K562 (cell line): ENCODE data around the gene GUCY2D. TPM values are rescaled to one million over a fixed set of nuclear protein-coding genes. Genes with fewer than 3 reads are reported as not detected.

Experiments used
- ARID2 ChIP-seq: fragments of 450-650 bp; IDR thresholded peaks from 2 replicates; pipeline ENCODE4 v1.6.1; 2017; ENCODE audit warnings: antibody characterized with exemption, mild to moderate bottlenecking
- DACH1 ChIP-seq: fragments of 450-650 bp; IDR thresholded peaks from 2 replicates; pipeline ENCODE4 v1.6.1; 2018; ENCODE audit not compliant: partially characterized antibody
- FOXA3 ChIP-seq, 2 experiments: fragments of 450-650 bp in 1 of 2; sonication (generic) in 1 of 2; formaldehyde crosslinking; IDR thresholded peaks in 1 of 2; conservative IDR thresholded peaks in 1 of 2; 2 replicates each; pipeline versions ENCODE4 v1.4.0 to v1.8.0; 2020 to 2022; ENCODE audit warnings: mild to moderate bottlenecking in 2 of 2, missing genetic modification reagents in 1 of 2
- MAZ ChIP-seq, 2 experiments: fragments of 450-650 bp in 1 of 2; sonication (generic) in 1 of 2; formaldehyde crosslinking; IDR thresholded peaks in 1 of 2; conservative IDR thresholded peaks in 1 of 2; 2 replicates each; pipeline versions ENCODE4 v1.4.0 to v1.5.0; 2020; ENCODE audit warnings: mild to moderate bottlenecking in 1 of 2, missing genetic modification reagents in 1 of 2
- MYC ChIP-seq, 2 experiments: fragments of 250-450 bp in 1 of 2; sonication (Bioruptor Pico) in 1 of 2; IDR thresholded peaks; 2 replicates each; pipeline versions ENCODE4 v1.5.1 to v1.6.1; 2012 to 2021; ENCODE audit warnings: low read depth in 2 of 2, borderline replicate concordance in 1 of 2, improper control_type of control experiment in 1 of 2, low read length in 1 of 2, mild to moderate bottlenecking in 1 of 2, moderate library complexity in 1 of 2
- RAD21 ChIP-seq, 2 experiments: fragments of 250-450 bp in 1 of 2; fragments of 450-650 bp in 1 of 2; sonication (Bioruptor Pico) in 1 of 2; formaldehyde crosslinking in 1 of 2; IDR thresholded peaks in 1 of 2; conservative IDR thresholded peaks in 1 of 2; 2 replicates each; pipeline versions ENCODE4 v1.4.0 to v1.8.0; 2020 to 2022; ENCODE audit warnings: mild to moderate bottlenecking in 2 of 2, moderate library complexity in 1 of 2
- SMC3 ChIP-seq: conservative IDR thresholded peaks from 2 replicates; pipeline ENCODE4 v1.6.1; 2011; ENCODE audit warnings: low read depth, low read length, improper control_type of control experiment; ENCODE audit not compliant: insufficient read depth
- SP1 ChIP-seq: sonication (generic); formaldehyde crosslinking; IDR thresholded peaks from 2 replicates; pipeline ENCODE4 v1.8.1; 2022; ENCODE audit warnings: mild to moderate bottlenecking, missing genetic modification reagents
- SRSF7 ChIP-seq: fragments of 200-400 bp; formaldehyde crosslinking; optimal IDR thresholded peaks from 2 replicates; pipeline ENCODE3; 2017; ENCODE audit warnings: mild to moderate bottlenecking, low read depth, low read length
- STAG1 ChIP-seq: sonication (generic); formaldehyde crosslinking; IDR thresholded peaks from 2 replicates; pipeline ENCODE4 v1.5.0; 2020; ENCODE audit warnings: missing genetic modification reagents, borderline replicate concordance
- ZNF232 ChIP-seq: sonication (generic); formaldehyde crosslinking; IDR thresholded peaks from 2 replicates; pipeline ENCODE4 v1.8.0; 2022; ENCODE audit warnings: mild to moderate bottlenecking, missing genetic modification reagents
- ZNF282 ChIP-seq: sonication (generic); formaldehyde crosslinking; IDR thresholded peaks from 2 replicates; pipeline ENCODE4 v1.8.1; 2023; ENCODE audit warnings: missing genetic modification reagents
- ZNF717 ChIP-seq: fragments of 250-450 bp; sonication (Bioruptor Pico); IDR thresholded peaks from 2 replicates; pipeline ENCODE4 v1.5.0; 2021
- ZNF764 ChIP-seq: fragments of 250-450 bp; sonication (Bioruptor Pico); IDR thresholded peaks from 2 replicates; pipeline ENCODE4 v1.4.0; 2020; ENCODE audit warnings: low read depth, mild to moderate bottlenecking, moderate library complexity
- polyA plus RNA-seq, 8 experiments: library from polyadenylated mRNA; depleted of rRNA in 4 of 8; stranded (reverse) in 5 of 8; unstranded in 3 of 8; fragments of >200 nt; fragmentation: Nextera tagmentation in 2 of 8; fragmentation: Illumina TruSeq in 1 of 8; extraction: Ambion mirVana in 2 of 8; extraction: Trizol in 1 of 8; gene quantifications; 2 replicates each; pipeline versions ENCODE4 v1.2.1 to v1.2.3, GENCODE V29; 2011 to 2014; ENCODE audit warnings: inconsistent platforms in 1 of 8, missing spikeins in 1 of 8
- total RNA-seq, 7 experiments: library from RNA; depleted of rRNA in 6 of 7; stranded (reverse); fragments of >200 nt in 6 of 7; fragmentation: Illumina TruSeq in 2 of 7; extraction: Trizol in 2 of 7; gene quantifications; 2 replicates each; pipeline versions ENCODE4 v1.2.1 to v1.2.3, GENCODE V29; 2011 to 2021; ENCODE audit warnings: low replicate concordance in 1 of 7
- TF ChIP-seq, protein P1 (sequence below): sonication (generic); formaldehyde crosslinking; IDR thresholded peaks from 2 replicates; pipeline ENCODE4 v1.9.0; 2022; ENCODE audit warnings: mild to moderate bottlenecking, missing genetic modification reagents
- TF ChIP-seq, protein P2 (sequence below): fragments of 450-650 bp; IDR thresholded peaks from 2 replicates; pipeline ENCODE4 v1.6.1; 2014; ENCODE audit warnings: low read depth, mild to moderate bottlenecking, moderate library complexity, borderline replicate concordance
- TF ChIP-seq, protein P3 (sequence below): fragments of 250-450 bp; sonication (Bioruptor Pico); IDR thresholded peaks from 2 replicates; pipeline ENCODE4 v1.8.0; 2022; ENCODE audit warnings: moderate library complexity, mild to moderate bottlenecking, inconsistent platforms
- TF ChIP-seq, protein P4 (sequence below): sonication (generic); formaldehyde crosslinking; IDR thresholded peaks from 2 replicates; pipeline ENCODE4 v1.8.1; 2023; ENCODE audit warnings: mild to moderate bottlenecking, missing genetic modification reagents

The GUCY2D gene
- total and polyA plus RNA-seq, 9 of the 15 experiments (the other 6 are each of a cell fraction or from before 2014, with no cell fraction given), result 0.05 TPM; not detected in 8

DNA sequence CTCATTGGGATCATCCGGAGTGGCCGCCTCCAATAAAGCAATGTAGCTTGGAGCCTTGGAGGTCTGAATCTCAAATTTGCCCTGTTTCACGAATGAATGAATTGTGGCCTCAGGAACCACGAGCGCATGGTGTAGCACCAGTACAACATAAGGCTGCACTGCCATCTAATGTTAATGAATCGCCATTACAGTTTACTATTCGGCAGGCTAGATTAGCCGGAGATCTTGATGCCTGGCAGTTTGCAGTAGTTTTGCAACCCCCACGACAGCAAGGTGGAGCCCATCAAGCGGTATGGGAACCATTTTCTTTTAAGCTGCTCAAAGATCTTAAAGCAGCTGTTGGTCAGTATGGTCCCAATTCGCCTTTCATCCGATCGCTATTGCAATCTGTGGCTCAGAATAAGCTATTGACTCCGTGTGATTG, 55.3 kb downstream of the GUCY2D start (continued):
- TF ChIP-seq FOXA3 (CRISPR knock-in tag; conservative IDR thresholded peaks at IDR 0.05 in 1 of 2, IDR thresholded peaks at IDR 0.05 in 1 of 2) (no peak), ZNF232 (no peak), STAG1 (peak; percentile 70; the same call in 1 of the 2 replicates), ARID2 (0 out of 2 replicates have a peak, but pooled peaks have one; percentile 32), SMC3 (peak; percentile 64), MYC (IDR thresholded peaks at IDR 0.05; ENCODE audit: low read depth, low read length) (peak; percentile 82; the same call in 1 of the 2 replicates), MYC (CRISPR knock-in tag; IDR thresholded peaks at IDR 0.05; ENCODE audit: borderline replicate concordance, low read depth) (no peak), RAD21 (CRISPR knock-in tag; conservative IDR thresholded peaks at IDR 0.05 in 1 of 2, IDR thresholded peaks at IDR 0.05 in 1 of 2) (peak; percentile 72 to 82), ZNF764 (no peak), ZNF282 (CRISPR knock-in tag) (no peak), MAZ (CRISPR knock-in tag; conservative IDR thresholded peaks at IDR 0.05 in 1 of 2, IDR thresholded peaks at IDR 0.05 in 1 of 2) (0 out of 4 replicates have a peak, but pooled peaks of 1 of the 2 experiments have one; percentile 13), SRSF7 (no peak), ZNF717 (CRISPR knock-in tag) (no peak), SP1 (CRISPR knock-in tag) (no peak), DACH1 (peak; percentile 89)
- TF ChIP-seq, protein P1, sequence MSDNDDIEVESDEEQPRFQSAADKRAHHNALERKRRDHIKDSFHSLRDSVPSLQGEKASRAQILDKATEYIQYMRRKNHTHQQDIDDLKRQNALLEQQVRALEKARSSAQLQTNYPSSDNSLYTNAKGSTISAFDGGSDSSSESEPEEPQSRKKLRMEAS, result peak; percentile 43; the same call in 1 of the 2 replicates
- TF ChIP-seq, protein P2, sequence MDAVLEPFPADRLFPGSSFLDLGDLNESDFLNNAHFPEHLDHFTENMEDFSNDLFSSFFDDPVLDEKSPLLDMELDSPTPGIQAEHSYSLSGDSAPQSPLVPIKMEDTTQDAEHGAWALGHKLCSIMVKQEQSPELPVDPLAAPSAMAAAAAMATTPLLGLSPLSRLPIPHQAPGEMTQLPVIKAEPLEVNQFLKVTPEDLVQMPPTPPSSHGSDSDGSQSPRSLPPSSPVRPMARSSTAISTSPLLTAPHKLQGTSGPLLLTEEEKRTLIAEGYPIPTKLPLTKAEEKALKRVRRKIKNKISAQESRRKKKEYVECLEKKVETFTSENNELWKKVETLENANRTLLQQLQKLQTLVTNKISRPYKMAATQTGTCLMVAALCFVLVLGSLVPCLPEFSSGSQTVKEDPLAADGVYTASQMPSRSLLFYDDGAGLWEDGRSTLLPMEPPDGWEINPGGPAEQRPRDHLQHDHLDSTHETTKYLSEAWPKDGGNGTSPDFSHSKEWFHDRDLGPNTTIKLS, result no peak; the same call in 1 of the 2 replicates
- TF ChIP-seq, protein P3, sequence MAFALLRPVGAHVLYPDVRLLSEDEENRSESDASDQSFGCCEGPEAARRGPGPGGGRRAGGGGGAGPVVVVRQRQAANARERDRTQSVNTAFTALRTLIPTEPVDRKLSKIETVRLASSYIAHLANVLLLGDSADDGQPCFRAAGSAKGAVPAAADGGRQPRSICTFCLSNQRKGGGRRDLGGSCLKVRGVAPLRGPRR, result no peak
- TF ChIP-seq, protein P4, sequence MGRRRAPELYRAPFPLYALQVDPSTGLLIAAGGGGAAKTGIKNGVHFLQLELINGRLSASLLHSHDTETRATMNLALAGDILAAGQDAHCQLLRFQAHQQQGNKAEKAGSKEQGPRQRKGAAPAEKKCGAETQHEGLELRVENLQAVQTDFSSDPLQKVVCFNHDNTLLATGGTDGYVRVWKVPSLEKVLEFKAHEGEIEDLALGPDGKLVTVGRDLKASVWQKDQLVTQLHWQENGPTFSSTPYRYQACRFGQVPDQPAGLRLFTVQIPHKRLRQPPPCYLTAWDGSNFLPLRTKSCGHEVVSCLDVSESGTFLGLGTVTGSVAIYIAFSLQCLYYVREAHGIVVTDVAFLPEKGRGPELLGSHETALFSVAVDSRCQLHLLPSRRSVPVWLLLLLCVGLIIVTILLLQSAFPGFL (CRISPR knock-in tag), result no peak
